Measurements from ENCODE around the gene DNAJC18. TPM values are rescaled to one million over a fixed set of nuclear protein-coding genes. Genes with fewer than 3 reads are reported as not detected.
A peak's percentile ranks its signal among the peaks of the same experiment; 100 is the strongest.

The DNAJC18 gene
- polyA plus RNA-seq, 1 experiment, result 17.7 TPM

DNA sequence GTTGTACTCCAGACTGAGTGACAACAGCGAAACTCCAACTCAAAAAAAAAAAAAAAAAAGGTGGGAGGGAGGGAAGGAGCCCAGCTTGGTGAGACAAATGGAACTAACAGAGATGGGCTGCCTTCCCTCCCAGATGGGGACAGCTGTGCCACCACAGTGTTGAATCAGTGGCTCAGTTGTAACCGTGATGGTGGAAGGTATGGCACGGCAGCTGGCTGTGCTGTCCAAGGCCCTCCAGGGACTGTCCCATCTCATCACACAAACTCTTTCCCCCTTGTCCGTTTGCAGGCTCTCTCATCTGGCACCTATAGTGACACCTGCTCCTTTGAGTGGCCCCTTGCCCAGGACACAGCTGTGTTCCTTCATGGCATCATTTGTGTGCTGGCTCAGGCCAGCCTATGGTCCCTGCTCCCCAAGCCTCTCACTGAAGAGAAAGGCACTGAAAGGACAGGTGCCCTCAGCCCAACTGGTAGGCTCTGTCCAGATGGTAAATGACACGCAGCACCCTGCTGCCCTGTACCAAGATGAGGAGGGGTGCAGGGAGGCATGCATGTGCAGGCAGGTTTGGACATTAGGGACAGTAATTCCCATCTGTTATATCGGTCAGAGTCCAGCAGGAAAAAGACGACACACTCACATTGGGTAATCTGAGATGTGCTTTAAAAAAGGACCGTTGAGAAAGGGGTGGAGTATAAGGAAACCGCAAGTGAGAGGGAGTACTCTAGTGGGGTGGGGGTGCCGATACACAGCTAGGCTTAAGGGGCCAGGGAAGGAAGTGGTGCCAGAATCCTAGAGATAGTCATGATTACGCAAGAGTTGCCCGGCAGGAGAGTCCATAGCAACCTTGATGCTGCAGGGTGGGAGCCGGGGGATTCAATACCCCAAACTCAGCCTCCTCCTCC lies 35.8 kb upstream of the DNAJC18 start:
- POLR2A ChIA-PET, result no interaction called here
- Histone ChIP-seq H3K4me3 (ENCODE audit: low read depth, low read length) (no peak overlapping the region), H3K9me3 (ENCODE audit: control insufficient read depth, insufficient read depth, low read length) (no peaks in the 10 kb centered on the region), H3K27ac (ENCODE audit: low read depth, low read length) (no peak overlapping the region), H3K27me3 (ENCODE audit: control insufficient read depth, insufficient read depth, low read length) (no peaks in the 10 kb centered on the region)
- peak; percentile 55 for DNase-seq (ENCODE audit: low read depth, low spot score)
- TF ChIP-seq, protein P1, sequence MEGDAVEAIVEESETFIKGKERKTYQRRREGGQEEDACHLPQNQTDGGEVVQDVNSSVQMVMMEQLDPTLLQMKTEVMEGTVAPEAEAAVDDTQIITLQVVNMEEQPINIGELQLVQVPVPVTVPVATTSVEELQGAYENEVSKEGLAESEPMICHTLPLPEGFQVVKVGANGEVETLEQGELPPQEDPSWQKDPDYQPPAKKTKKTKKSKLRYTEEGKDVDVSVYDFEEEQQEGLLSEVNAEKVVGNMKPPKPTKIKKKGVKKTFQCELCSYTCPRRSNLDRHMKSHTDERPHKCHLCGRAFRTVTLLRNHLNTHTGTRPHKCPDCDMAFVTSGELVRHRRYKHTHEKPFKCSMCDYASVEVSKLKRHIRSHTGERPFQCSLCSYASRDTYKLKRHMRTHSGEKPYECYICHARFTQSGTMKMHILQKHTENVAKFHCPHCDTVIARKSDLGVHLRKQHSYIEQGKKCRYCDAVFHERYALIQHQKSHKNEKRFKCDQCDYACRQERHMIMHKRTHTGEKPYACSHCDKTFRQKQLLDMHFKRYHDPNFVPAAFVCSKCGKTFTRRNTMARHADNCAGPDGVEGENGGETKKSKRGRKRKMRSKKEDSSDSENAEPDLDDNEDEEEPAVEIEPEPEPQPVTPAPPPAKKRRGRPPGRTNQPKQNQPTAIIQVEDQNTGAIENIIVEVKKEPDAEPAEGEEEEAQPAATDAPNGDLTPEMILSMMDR (IDR thresholded peaks at IDR 0.05; ENCODE audit: low read depth, low read length), result no peak
- CTCF ChIA-PET, result interaction anchor here (1.0 kb wide), 1 partner anchor 44 kb away, joined by 3 read pairs; no protein-coding TSS in a partner anchor

DNA sequence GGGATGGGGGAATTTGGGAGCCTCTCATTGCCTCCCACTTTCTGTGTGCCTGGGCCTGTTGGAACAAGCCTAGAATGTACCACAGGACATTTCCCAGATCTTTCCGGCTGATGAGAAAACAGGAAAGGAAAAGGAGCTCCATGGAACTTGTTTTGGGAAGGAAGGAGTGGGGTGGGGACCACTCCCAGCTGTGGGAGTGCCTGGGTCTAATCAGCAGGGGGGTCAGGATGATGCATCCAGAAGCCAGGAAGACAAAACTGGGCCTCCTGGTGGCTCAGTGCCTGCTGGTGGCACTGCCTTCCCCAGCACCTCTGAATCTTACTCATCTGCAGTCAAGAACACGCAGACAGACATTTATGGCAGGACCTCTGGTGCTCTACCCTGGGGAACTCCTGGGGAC lies 34.2 kb upstream of the DNAJC18 start:
- H3K27ac ChIP-seq (ENCODE audit: low read depth, low read length), result no peak overlapping the region
- ChIA-PET POLR2A (interaction anchor here (1.2 kb wide), 1 partner anchor 9 kb away, joined by 5 read pairs; the partner anchor contains the start of gene STING1), CTCF (no interaction called here)
- DNase-seq (ENCODE audit: low read depth, low spot score), result no peak
- no peaks in the 10 kb centered on the region for H3K9me3 ChIP-seq (ENCODE audit: control insufficient read depth, insufficient read depth, low read length)
- no peak overlapping the region for H3K4me3 ChIP-seq (ENCODE audit: low read depth, low read length)
- TF ChIP-seq, protein P1 (IDR thresholded peaks at IDR 0.05; ENCODE audit: low read depth, low read length), result no peak
- no peaks in the 10 kb centered on the region for H3K27me3 ChIP-seq (ENCODE audit: control insufficient read depth, insufficient read depth, low read length)

DNA sequence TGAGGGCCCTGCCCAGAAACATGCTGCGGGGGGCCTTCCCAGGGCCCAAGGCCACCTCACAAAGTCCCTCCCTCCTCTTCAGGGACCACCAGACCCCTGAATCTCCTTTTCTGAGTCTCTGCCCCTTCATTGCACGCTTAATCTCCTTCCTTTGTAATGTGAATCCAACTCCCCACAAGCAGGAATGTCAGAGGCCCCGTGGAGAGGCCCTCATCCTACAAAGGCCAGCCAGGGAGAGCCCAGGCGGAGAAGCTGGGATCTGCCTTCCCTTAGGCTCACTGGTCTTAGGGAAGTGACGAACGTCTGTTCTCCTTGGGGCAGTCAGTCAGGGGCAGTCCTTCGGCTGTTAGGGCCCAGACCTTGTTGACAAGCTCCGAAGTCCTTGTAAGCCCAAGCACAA lies 33.8 kb upstream of the DNAJC18 start:
- H3K27me3 ChIP-seq (ENCODE audit: control insufficient read depth, insufficient read depth, low read length), result no peaks in the 10 kb centered on the region
- no peak overlapping the region for H3K4me3 ChIP-seq (ENCODE audit: low read depth, low read length)
- no peaks in the 10 kb centered on the region for H3K9me3 ChIP-seq (ENCODE audit: control insufficient read depth, insufficient read depth, low read length)
- TF ChIP-seq, protein P1 (IDR thresholded peaks at IDR 0.05; ENCODE audit: low read depth, low read length), result no peak
- no peak for DNase-seq (ENCODE audit: low read depth, low spot score)
- CTCF ChIA-PET, result no interaction called here
- H3K27ac ChIP-seq (ENCODE audit: low read depth, low read length), result no peak overlapping the region
- POLR2A ChIA-PET, result interaction anchor here (1.2 kb wide), 1 partner anchor 9 kb away, joined by 5 read pairs; the partner anchor contains the start of gene STING1

DNA sequence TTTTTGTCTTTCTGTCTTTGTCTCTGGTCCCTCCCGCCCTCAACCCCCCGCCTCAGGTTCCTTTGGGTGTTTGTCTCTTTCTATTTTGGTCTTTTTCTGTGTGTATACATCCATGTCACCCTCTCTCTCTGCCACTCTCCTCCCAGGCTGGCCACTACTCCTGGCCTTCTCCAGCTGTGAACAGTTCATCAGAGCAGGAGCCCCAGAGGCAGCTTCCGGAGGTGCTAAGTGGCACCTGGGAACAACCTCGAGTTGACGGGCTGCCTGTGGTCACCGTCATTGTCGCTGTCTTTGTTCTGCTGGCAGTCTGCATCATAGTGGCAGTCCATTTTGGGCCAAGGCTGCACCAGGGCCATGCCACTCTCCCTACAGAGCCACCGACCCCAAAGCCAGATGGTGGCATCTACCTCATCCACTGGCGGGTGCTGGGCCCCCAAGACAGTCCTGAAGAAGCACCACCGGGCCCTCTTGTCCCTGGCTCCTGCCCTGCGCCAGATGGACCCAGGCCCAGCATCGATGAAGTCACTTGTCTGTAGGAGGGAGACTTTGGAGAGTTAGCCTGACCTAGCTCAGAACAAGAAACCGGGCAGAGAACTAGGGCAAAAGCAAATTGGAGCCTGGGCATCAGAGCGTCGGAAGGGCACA lies 33.2 kb upstream of the DNAJC18 start:
- Histone ChIP-seq H3K27ac (ENCODE audit: low read depth, low read length) (no peak overlapping the region), H3K27me3 (ENCODE audit: control insufficient read depth, insufficient read depth, low read length) (no peaks in the 10 kb centered on the region), H3K9me3 (ENCODE audit: control insufficient read depth, insufficient read depth, low read length) (no peaks in the 10 kb centered on the region), H3K4me3 (ENCODE audit: low read depth, low read length) (no peak overlapping the region)
- ChIA-PET CTCF (no interaction called here), POLR2A (no interaction called here)
- no peak for DNase-seq (ENCODE audit: low read depth, low spot score)
- TF ChIP-seq, protein P1 (IDR thresholded peaks at IDR 0.05; ENCODE audit: low read depth, low read length), result no peak

DNA sequence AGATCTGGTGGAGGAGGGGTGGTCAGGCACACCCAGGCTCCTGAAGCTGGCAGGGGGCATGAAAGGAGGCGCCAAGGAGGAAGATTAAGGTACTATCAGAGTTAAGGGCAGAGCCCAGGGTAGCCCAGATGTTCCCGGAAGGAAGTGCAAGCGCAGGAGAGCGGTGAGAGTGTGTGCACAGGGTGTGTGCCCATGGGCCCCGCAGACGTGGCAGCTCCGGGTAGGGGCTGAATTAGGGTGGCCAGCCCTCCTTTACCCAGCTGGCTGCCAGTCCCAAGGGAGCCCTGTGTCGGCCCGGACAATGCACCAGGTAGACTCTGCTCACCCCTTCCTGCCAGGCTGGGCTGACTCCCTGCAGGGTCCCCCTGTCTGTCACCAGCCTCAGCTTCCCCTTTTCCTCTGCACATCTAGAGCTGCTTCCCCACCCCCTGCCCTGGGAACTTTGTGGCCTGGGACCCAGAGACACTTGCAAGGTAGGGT lies 31.5 kb upstream of the DNAJC18 start, which contains the start of gene SMIM33:
Gene SMIM33, plus strand, starts transcription at position 184 of the 480 bp plus-strand sequence. Its CDS starts 118 bp downstream, at position 302.
- Histone ChIP-seq H3K27me3 (ENCODE audit: control insufficient read depth, insufficient read depth, low read length) (no peaks in the 10 kb centered on the region), H3K27ac (ENCODE audit: low read depth, low read length) (no peak within 1 kb of the TSS), H3K4me3 (ENCODE audit: low read depth, low read length) (no peak within 1 kb of the TSS), H3K9me3 (ENCODE audit: control insufficient read depth, insufficient read depth, low read length) (no peaks in the 10 kb centered on the region)
- ChIA-PET POLR2A (no interaction called here), CTCF (no interaction called here)
- TF ChIP-seq, protein P1 (IDR thresholded peaks at IDR 0.05; ENCODE audit: low read depth, low read length), result no peak
- DNase-seq (ENCODE audit: low read depth, low spot score), result no peak
